Measurements from ENCODE around the gene BDNF.

GRCh38 chr11:27611390-27611789 lies 88.9 kb downstream of the BDNF start:
- TF ChIP-seq CTCF (conservative IDR thresholded peaks at IDR 0.05; ENCODE audit: low read length), result no peak
- TF ChIP-seq EZH2phosphoT487 (IDR thresholded peaks at IDR 0.05; ENCODE audit: borderline replicate concordance), result no peak
